Measurements from ENCODE around the gene RXFP1.

Gene RXFP1

DNA sequence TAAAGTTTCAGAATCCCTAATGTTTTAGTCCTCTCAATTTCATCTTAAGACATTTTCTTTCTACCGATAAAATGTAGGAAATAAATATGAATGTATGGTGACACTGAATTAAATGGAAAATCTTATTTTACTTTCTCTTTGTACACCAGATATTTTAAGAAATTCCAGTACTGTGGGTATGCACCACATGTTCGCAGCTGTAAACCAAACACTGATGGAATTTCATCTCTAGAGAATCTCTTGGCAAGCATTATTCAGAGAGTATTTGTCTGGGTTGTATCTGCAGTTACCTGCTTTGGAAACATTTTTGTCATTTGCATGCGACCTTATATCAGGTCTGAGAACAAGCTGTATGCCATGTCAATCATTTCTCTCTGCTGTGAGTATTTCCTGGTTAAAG lies 123.1 kb downstream of the RXFP1 start:
- Histone ChIP-seq H3K27ac (ENCODE audit: low read depth, low read length) (no peak overlapping the region), H3F3A (ENCODE audit: control insufficient read depth, insufficient read depth) (no peaks in the 10 kb centered on the region), H3K4me2 (ENCODE audit: low read length) (no peak overlapping the region), H3K36me3 (ENCODE audit: control insufficient read depth, low read length) (no peaks in the 10 kb centered on the region), H3K9me3 (ENCODE audit: control insufficient read depth, insufficient read depth, low read length) (no peaks in the 10 kb centered on the region), H3K27me3 (ENCODE audit: control insufficient read depth, low read length) (0 out of 2 replicates have a peak, but pooled peaks cover 8% of the 10 kb centered on the region), H3K79me2 (ENCODE audit: control insufficient read depth, low read length) (no peaks in the 10 kb centered on the region), H4K20me1 (ENCODE audit: control insufficient read depth, insufficient read depth, low read depth, low read length) (no peaks in the 10 kb centered on the region), H3K9me2 (replicated peaks; ENCODE audit: control insufficient read depth, low read length) (no peaks in the 10 kb centered on the region), H3K4me1 (ENCODE audit: control insufficient read depth, low read length) (no peaks in the 10 kb centered on the region), H3K4me3 (ENCODE audit: low read length) (no peak overlapping the region)
- TF ChIP-seq EZH2phosphoT487 (IDR thresholded peaks at IDR 0.05; ENCODE audit: borderline replicate concordance, low read length) = no peak
- TF ChIP-seq, protein P1, sequence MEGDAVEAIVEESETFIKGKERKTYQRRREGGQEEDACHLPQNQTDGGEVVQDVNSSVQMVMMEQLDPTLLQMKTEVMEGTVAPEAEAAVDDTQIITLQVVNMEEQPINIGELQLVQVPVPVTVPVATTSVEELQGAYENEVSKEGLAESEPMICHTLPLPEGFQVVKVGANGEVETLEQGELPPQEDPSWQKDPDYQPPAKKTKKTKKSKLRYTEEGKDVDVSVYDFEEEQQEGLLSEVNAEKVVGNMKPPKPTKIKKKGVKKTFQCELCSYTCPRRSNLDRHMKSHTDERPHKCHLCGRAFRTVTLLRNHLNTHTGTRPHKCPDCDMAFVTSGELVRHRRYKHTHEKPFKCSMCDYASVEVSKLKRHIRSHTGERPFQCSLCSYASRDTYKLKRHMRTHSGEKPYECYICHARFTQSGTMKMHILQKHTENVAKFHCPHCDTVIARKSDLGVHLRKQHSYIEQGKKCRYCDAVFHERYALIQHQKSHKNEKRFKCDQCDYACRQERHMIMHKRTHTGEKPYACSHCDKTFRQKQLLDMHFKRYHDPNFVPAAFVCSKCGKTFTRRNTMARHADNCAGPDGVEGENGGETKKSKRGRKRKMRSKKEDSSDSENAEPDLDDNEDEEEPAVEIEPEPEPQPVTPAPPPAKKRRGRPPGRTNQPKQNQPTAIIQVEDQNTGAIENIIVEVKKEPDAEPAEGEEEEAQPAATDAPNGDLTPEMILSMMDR (IDR thresholded peaks at IDR 0.05; ENCODE audit: low read depth, low read length, poor library complexity, severe bottlenecking) = no peak

DNA sequence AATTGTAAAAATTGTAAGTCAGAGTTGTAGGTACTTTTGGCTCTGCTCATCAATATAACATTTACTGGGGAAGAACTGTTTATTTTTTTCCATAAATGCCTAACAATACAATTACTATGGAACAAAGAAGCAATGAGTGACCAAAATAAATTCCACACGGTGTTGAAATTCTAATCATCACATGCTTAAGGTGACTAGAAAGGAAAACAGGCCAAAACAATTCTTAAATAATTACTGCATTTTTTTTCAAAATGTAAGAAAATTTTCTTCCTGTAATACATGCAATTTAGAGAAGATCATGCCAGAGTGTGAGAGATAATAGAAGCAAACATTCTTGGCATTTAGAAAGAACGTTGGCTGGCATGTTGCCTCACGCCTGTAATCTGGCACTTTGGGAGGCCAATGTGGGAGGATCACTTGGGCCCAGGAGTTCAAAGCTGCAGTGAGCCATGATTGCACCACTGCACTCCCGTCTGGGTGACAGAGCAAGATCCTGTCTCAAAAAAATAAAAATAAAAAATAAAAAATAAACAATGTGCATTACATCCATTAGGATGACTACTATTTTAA lies 127.5 kb downstream of the RXFP1 start:
- H3K27ac ChIP-seq (ENCODE audit: low read depth, low read length) = no peak overlapping the region
- H3K4me3 ChIP-seq (ENCODE audit: low read length) = no peak overlapping the region
- no peaks in the 10 kb centered on the region for H3K79me2 ChIP-seq (ENCODE audit: control insufficient read depth, low read length)
- no peak for TF ChIP-seq EZH2phosphoT487 (IDR thresholded peaks at IDR 0.05; ENCODE audit: borderline replicate concordance, low read length)
- H3K9me3 ChIP-seq (ENCODE audit: control insufficient read depth, insufficient read depth, low read length) = no peaks in the 10 kb centered on the region
- H3K27me3 ChIP-seq (ENCODE audit: control insufficient read depth, low read length) = peaks cover 8% of the 10 kb centered on the region; the same call in 1 of the 2 replicates
- H3K4me1 ChIP-seq (ENCODE audit: control insufficient read depth, low read length) = no peaks in the 10 kb centered on the region
- H3K36me3 ChIP-seq (ENCODE audit: control insufficient read depth, low read length) = no peaks in the 10 kb centered on the region
- no peak overlapping the region for H3K4me2 ChIP-seq (ENCODE audit: low read length)
- no peaks in the 10 kb centered on the region for H3F3A ChIP-seq (ENCODE audit: control insufficient read depth, insufficient read depth)
- no peaks in the 10 kb centered on the region for H3K9me2 ChIP-seq (replicated peaks; ENCODE audit: control insufficient read depth, low read length)
- H4K20me1 ChIP-seq (ENCODE audit: control insufficient read depth, insufficient read depth, low read depth, low read length) = no peaks in the 10 kb centered on the region

- Histone ChIP-seq H3F3A (ENCODE audit: control insufficient read depth, insufficient read depth) (no peaks in the 10 kb centered on the region), H4K20me1 (ENCODE audit: control insufficient read depth, insufficient read depth, low read depth, low read length) (no peaks in the 10 kb centered on the region), H3K9me2 (replicated peaks; ENCODE audit: control insufficient read depth, low read length) (no peaks in the 10 kb centered on the region), H3K4me1 (ENCODE audit: control insufficient read depth, low read length) (no peaks in the 10 kb centered on the region), H3K9me3 (ENCODE audit: control insufficient read depth, insufficient read depth, low read length) (no peaks in the 10 kb centered on the region), H3K4me3 (ENCODE audit: low read length) (no peak overlapping the region), H3K4me2 (ENCODE audit: low read length) (peak overlapping the region; percentile 21), H3K27me3 (ENCODE audit: control insufficient read depth, low read length) (peaks cover 8% of the 10 kb centered on the region; the same call in 1 of the 2 replicates), H3K36me3 (ENCODE audit: control insufficient read depth, low read length) (no peaks in the 10 kb centered on the region), H3K79me2 (ENCODE audit: control insufficient read depth, low read length) (no peaks in the 10 kb centered on the region), H3K27ac (ENCODE audit: low read depth, low read length) (no peak overlapping the region)
- TF ChIP-seq, protein P1 (IDR thresholded peaks at IDR 0.05; ENCODE audit: low read depth, low read length, poor library complexity, severe bottlenecking) = no peak
Observed at GRCh38 chr4:158652920-158653319, 131.2 kb downstream of the RXFP1 start.

- Histone ChIP-seq H3K4me3 (ENCODE audit: low read length) (no peak overlapping the region), H3K79me2 (ENCODE audit: control insufficient read depth, low read length) (no peaks in the 10 kb centered on the region), H3K36me3 (ENCODE audit: control insufficient read depth, low read length) (no peaks in the 10 kb centered on the region), H3K27ac (ENCODE audit: low read depth, low read length) (no peak overlapping the region), H3K4me1 (ENCODE audit: control insufficient read depth, low read length) (no peaks in the 10 kb centered on the region), H3K27me3 (ENCODE audit: control insufficient read depth, low read length) (peaks cover 8% of the 10 kb centered on the region; the same call in 1 of the 2 replicates), H3F3A (ENCODE audit: control insufficient read depth, insufficient read depth) (no peaks in the 10 kb centered on the region), H3K4me2 (ENCODE audit: low read length) (no peak overlapping the region), H3K9me3 (ENCODE audit: control insufficient read depth, insufficient read depth, low read length) (no peaks in the 10 kb centered on the region), H3K9me2 (replicated peaks; ENCODE audit: control insufficient read depth, low read length) (no peaks in the 10 kb centered on the region), H4K20me1 (ENCODE audit: control insufficient read depth, insufficient read depth, low read depth, low read length) (no peaks in the 10 kb centered on the region)
- TF ChIP-seq, protein P1 (IDR thresholded peaks at IDR 0.05; ENCODE audit: low read depth, low read length, poor library complexity, severe bottlenecking) = no peak
- TF ChIP-seq EZH2phosphoT487 (IDR thresholded peaks at IDR 0.05; ENCODE audit: borderline replicate concordance, low read length) = no peak
Observed at GRCh38 chr4:158656439-158656838, 134.8 kb downstream of the RXFP1 start.

All from DOHH2 (cell line).